Ectodermal cell (in vitro differentiated cells): ENCODE measurements around the gene COPS3.

Experiments
- H3K27ac ChIP-seq: 2 replicates; pipeline ENCODE4 v1.7.0; 2013; ENCODE audit warnings: mild to moderate bottlenecking, low read depth, low read length; ENCODE audit not compliant: insufficient read depth, poor library complexity, severe bottlenecking
- H3K27me3 ChIP-seq: 2 replicates; pipeline ENCODE4 v1.7.0; 2013; ENCODE audit warnings: mild to moderate bottlenecking, low read length; ENCODE audit not compliant: insufficient read depth, control insufficient read depth, poor library complexity, severe bottlenecking
- H3K36me3 ChIP-seq: one replicate; pipeline ENCODE4 v1.7.0; 2013; ENCODE audit warnings: low read length; ENCODE audit not compliant: control insufficient read depth, insufficient read depth
- H3K4me1 ChIP-seq: one replicate; pipeline ENCODE4 v1.7.0; 2013; ENCODE audit warnings: low read length; ENCODE audit not compliant: control insufficient read depth, insufficient read depth
- H3K4me3 ChIP-seq: 2 replicates; pipeline ENCODE4 v1.7.0; 2013; ENCODE audit warnings: low read depth, low read length, control low read depth; ENCODE audit not compliant: insufficient read depth
- H3K9me3 ChIP-seq: 2 replicates; pipeline ENCODE4 v1.7.0; 2013; ENCODE audit warnings: mild to moderate bottlenecking, low read length, moderate library complexity; ENCODE audit not compliant: control insufficient read depth
- WGBS, 2 experiments: methylation state at CpG; one replicate each; pipeline ENCODE4 v1.1.7; 2013; ENCODE audit warnings: missing lambda C conversion rate in 2 of 2; 5-methylcytosine and 5-hydroxymethylcytosine counted together

Gene COPS3

GRCh38 chr17:17246879-17247278 lies 34.2 kb downstream of the COPS3 start:
- no peak overlapping the region for H3K4me3 ChIP-seq
- H3K27ac ChIP-seq, result no peak overlapping the region
- no peaks in the 10 kb centered on the region for H3K27me3 ChIP-seq
- no peaks in the 10 kb centered on the region for H3K9me3 ChIP-seq
- H3K4me1 ChIP-seq, result no peaks in the 10 kb centered on the region
- WGBS, 2 experiments, result 91 to 95% methylated on average over 3 of the region's 3 CpGs
- H3K36me3 ChIP-seq, result peaks cover 28% of the 10 kb centered on the region

DNA sequence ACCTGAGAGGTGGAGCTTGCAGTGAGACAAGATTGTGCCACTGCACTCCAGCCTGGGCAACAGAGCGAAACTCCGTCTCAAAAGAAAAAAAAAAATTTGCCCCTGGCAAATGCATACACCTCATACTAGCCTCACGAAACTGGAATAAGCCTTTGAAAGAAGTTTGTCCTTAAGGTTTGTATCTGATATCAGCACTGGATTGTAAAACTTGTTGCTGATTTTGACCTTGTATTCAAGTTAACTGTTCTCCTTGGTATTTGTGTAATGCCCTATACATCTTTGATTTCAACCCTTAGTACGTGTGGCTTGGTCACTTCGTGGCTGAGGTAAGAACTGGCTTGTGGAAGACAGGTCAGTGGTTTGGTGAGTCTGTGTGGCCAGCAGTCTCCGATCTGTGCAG lies 37.9 kb downstream of the COPS3 start:
- no peak overlapping the region for H3K27ac ChIP-seq
- H3K9me3 ChIP-seq, result no peaks in the 10 kb centered on the region
- H3K4me1 ChIP-seq, result no peaks in the 10 kb centered on the region
- WGBS, 2 experiments, result 95% methylated on average over 6 of the region's 6 CpGs
- H3K36me3 ChIP-seq, result peaks cover 18% of the 10 kb centered on the region
- H3K27me3 ChIP-seq, result no peaks in the 10 kb centered on the region
- no peak overlapping the region for H3K4me3 ChIP-seq

DNA sequence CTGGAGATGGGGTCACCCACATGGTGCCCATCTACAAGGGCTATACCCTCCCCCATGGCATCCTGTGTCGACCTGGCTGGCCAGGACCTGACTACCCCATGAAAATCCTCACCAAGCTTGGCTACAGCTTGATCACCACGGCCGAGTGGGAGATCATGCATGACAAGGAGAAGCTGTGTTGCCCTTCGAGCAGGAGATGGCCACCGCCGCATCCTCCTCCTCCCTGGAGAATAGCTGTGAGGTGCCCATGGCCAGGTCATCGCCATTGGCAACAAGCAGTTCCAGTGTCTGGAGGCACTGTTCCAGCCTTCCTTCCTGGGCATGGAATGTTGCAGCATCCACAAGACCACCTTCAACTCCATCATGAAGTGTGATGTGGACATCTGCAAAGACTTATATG lies 38.8 kb downstream of the COPS3 start:
- Histone ChIP-seq H3K4me1 (no peaks in the 10 kb centered on the region), H3K9me3 (no peaks in the 10 kb centered on the region), H3K27ac (no peak overlapping the region), H3K27me3 (no peaks in the 10 kb centered on the region), H3K4me3 (no peak overlapping the region), H3K36me3 (peaks cover 12% of the 10 kb centered on the region)
- 94 to 95% methylated on average over 7 of the region's 7 CpGs for WGBS, 2 experiments

GRCh38 chr17:17241656-17242055 lies 39.4 kb downstream of the COPS3 start:
- no peak overlapping the region for H3K27ac ChIP-seq
- no peaks in the 10 kb centered on the region for H3K27me3 ChIP-seq
- 86% methylated on average over 10 of the region's 10 CpGs for WGBS, 2 experiments
- H3K36me3 ChIP-seq, result peaks cover 6% of the 10 kb centered on the region
- no peak overlapping the region for H3K4me3 ChIP-seq
- H3K9me3 ChIP-seq, result no peaks in the 10 kb centered on the region
- no peaks in the 10 kb centered on the region for H3K4me1 ChIP-seq

GRCh38 chr17:17239832-17240231 lies 41.2 kb downstream of the COPS3 start:
- 90 to 93% methylated on average over 1 of the region's 1 CpG for WGBS, 2 experiments
- Histone ChIP-seq H3K27ac (no peak overlapping the region), H3K9me3 (no peaks in the 10 kb centered on the region), H3K27me3 (no peaks in the 10 kb centered on the region), H3K4me1 (peaks cover 12% of the 10 kb centered on the region), H3K36me3 (no peaks in the 10 kb centered on the region), H3K4me3 (no peak overlapping the region)

- 0% methylated on average over 53 of the region's 53 CpGs for WGBS, 2 experiments
- Histone ChIP-seq H3K4me1 (peaks cover 12% of the 10 kb centered on the region), H3K4me3 (peak within 1 kb of the TSS; percentile 98), H3K27ac (peak within 1 kb of the TSS; percentile 99), H3K27me3 (no peaks in the 10 kb centered on the region), H3K36me3 (no peaks in the 10 kb centered on the region), H3K9me3 (no peaks in the 10 kb centered on the region)
Measured at GRCh38 chr17:17237026-17237799, 43.8 kb downstream of the COPS3 start, which contains the start of gene FLCN. TSS of gene FLCN (minus strand) at chr17:17237168. CDS start at chr17:17228137, 9,031 bp downstream.

- peaks cover 5% of the 10 kb centered on the region for H3K36me3 ChIP-seq
- H3K4me1 ChIP-seq, result peaks cover 12% of the 10 kb centered on the region
- 3% methylated on average over 31 of the region's 31 CpGs for WGBS, 2 experiments
- no peaks in the 10 kb centered on the region for H3K9me3 ChIP-seq
- H3K27me3 ChIP-seq, result no peaks in the 10 kb centered on the region
- peak overlapping the region; percentile 99 for H3K27ac ChIP-seq
- peak overlapping the region; percentile 98 for H3K4me3 ChIP-seq
Measured at GRCh38 chr17:17236295-17237025, 44.6 kb downstream of the COPS3 start.

DNA sequence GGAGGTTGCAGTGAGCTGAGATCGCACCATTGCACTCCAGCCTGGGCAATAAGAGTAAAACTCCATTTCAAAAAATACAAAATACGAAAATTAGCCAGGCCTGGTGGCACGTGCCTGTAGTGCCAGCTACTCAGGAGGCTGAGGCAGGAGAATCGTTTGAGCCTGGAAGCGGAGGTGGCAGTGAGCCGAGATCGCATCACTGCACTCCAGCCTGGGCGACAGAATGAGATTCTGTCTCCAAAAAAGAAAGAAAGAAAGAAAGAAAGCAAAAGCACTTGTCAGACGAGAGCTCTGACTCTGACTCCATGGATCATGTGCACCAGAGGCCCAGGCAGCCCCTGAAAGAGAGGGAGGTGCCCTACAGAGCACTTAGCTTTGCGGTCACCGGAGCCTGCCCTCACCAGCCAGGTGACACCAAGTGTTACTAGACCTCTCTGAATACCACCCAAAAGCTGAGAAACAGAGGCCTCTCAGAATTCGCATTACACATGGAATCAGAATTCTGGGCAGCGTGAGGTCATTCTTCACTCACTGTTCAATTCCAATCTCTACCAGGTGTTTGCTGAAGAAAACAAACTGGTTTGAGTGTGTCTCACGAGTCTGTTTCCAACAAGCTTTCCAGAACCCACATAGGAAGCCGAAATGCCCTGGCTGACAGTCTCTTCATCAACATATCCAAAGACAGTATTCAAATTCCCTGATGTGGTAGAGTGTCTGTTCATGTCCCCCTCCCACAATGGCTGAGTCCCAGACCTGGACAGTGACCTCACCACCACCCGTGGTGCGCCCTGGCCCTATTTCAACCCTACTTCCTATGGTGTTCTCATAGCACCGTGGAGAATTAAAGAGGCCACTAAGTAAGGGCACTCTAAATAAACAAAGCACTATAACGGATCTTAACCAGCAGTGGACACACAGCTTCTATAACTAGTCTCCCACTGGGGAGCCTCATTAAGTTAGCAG lies 45.6 kb downstream of the COPS3 start:
- peaks cover 8% of the 10 kb centered on the region for H3K36me3 ChIP-seq
- 79 to 87% methylated on average over 19 of the region's 19 CpGs for WGBS, 2 experiments
- no peak overlapping the region for H3K27ac ChIP-seq
- H3K4me3 ChIP-seq, result peak overlapping the region; percentile 98
- no peaks in the 10 kb centered on the region for H3K9me3 ChIP-seq
- H3K27me3 ChIP-seq, result no peaks in the 10 kb centered on the region
- peaks cover 12% of the 10 kb centered on the region for H3K4me1 ChIP-seq

DNA sequence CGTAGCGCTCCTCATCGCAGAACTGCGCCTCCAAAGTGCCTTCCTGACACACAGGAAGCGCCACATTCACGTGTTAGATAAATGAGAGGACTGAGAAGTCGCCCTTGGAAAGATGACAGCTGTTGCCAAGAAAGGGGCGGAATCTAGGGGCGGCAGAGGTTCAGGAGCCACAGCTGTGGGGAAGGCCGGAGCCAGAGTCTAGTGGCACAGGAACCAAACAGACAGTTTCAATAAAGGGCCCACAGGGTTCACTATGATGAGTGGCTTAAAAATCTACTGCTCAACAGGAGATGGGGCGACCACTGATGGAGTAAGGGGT lies 48.8 kb downstream of the COPS3 start:
- Histone ChIP-seq H3K4me1 (peaks cover 12% of the 10 kb centered on the region), H3K27ac (no peak overlapping the region), H3K9me3 (no peaks in the 10 kb centered on the region), H3K4me3 (no peak overlapping the region), H3K36me3 (peaks cover 24% of the 10 kb centered on the region), H3K27me3 (no peaks in the 10 kb centered on the region)
- WGBS, 2 experiments, result 95 to 96% methylated on average over 11 of the region's 11 CpGs
